GM23248 (cell line): Measurements from ENCODE around the gene CENPL. TPM values are rescaled to one million over a fixed set of nuclear protein-coding genes. Genes with fewer than 3 reads are reported as not detected.
A peak's percentile ranks its signal among the peaks of the same experiment; 100 is the strongest.
"Not testable (repeated sequence)": the region's sequence is repeated elsewhere in the genome, so short reads cannot be mapped to it uniquely, and the experiment has no call there.

Experiments used
- DNase-seq: peaks from one replicate; pipeline ENCODE4 v3.0.0-alpha.2; 2015
- H2AFZ ChIP-seq: fragments of 200-600 bp; sonication (generic); 2 replicates; pipeline ENCODE4 v1.6.1; 2016; ENCODE audit warnings: antibody characterized with exemption
- H3F3A ChIP-seq: fragments of 200-600 bp; sonication (generic); 2 replicates; pipeline ENCODE4 v1.6.1; 2016; ENCODE audit warnings: mild to moderate bottlenecking, antibody characterized with exemption, mixed run types; ENCODE audit not compliant: insufficient read depth
- H3K27ac ChIP-seq: fragments of 200-600 bp; sonication (generic); 2 replicates; pipeline ENCODE4 v1.5.1; 2016; ENCODE audit warnings: mild to moderate bottlenecking
- H3K27me3 ChIP-seq: fragments of 200-600 bp; sonication (generic); replicated peaks from 2 replicates; pipeline ENCODE4 v1.6.1; 2016; ENCODE audit warnings: mild to moderate bottlenecking; ENCODE audit not compliant: insufficient read depth
- H3K36me3 ChIP-seq: fragments of 200-600 bp; sonication (generic); 2 replicates; pipeline ENCODE4 v1.6.1; 2016; ENCODE audit warnings: low read depth, mild to moderate bottlenecking
- H3K4me1 ChIP-seq: fragments of 200-600 bp; sonication (generic); 2 replicates; pipeline ENCODE4 v1.6.1; 2016; ENCODE audit warnings: mild to moderate bottlenecking; ENCODE audit not compliant: insufficient read depth
- H3K4me2 ChIP-seq: fragments of 200-600 bp; sonication (generic); one replicate; pipeline ENCODE4 v1.6.1; 2016; ENCODE audit warnings: mild to moderate bottlenecking; ENCODE audit not compliant: unreplicated experiment
- H3K4me3 ChIP-seq: fragments of 200-600 bp; sonication (generic); 2 replicates; pipeline ENCODE4 v1.5.1; 2016; ENCODE audit warnings: mild to moderate bottlenecking
- H3K79me2 ChIP-seq: fragments of 200-600 bp; sonication (generic); 2 replicates; pipeline ENCODE4 v1.6.1; 2016; ENCODE audit warnings: mild to moderate bottlenecking; ENCODE audit not compliant: insufficient read depth
- H3K9ac ChIP-seq: fragments of 200-600 bp; sonication (generic); 2 replicates; pipeline ENCODE4 v1.6.1; 2016; ENCODE audit warnings: mild to moderate bottlenecking
- H3K9me2 ChIP-seq: fragments of 200-600 bp; sonication (generic); 2 replicates; pipeline ENCODE4 v1.6.1; 2016; ENCODE audit warnings: mixed run types, mild to moderate bottlenecking, moderate library complexity; ENCODE audit not compliant: insufficient read depth
- H3K9me3 ChIP-seq: fragments of 200-600 bp; sonication (generic); one replicate; pipeline ENCODE4 v1.6.1; 2017; ENCODE audit warnings: low read depth
- H4K20me1 ChIP-seq: fragments of 200-600 bp; sonication (generic); 2 replicates; pipeline ENCODE4 v1.6.0; 2016; ENCODE audit not compliant: insufficient read depth
- EZH2 ChIP-seq: fragments of 200-600 bp; sonication (generic); IDR thresholded peaks from 2 replicates; pipeline ENCODE4 v1.6.1; 2018; ENCODE audit warnings: antibody characterized with exemption, mild to moderate bottlenecking; ENCODE audit not compliant: insufficient read depth, poor library complexity, severe bottlenecking
- EZH2phosphoT487 ChIP-seq: fragments of 200-600 bp; sonication (generic); IDR thresholded peaks from 2 replicates; pipeline ENCODE4 v1.6.1; 2018; ENCODE audit warnings: antibody characterized with exemption, moderate library complexity, mild to moderate bottlenecking, low read depth; ENCODE audit not compliant: insufficient read depth
- WGBS, 2 experiments: methylation state at CpG; one replicate each; pipeline ENCODE4 v1.1.6; 2015 to 2017; ENCODE audit warnings: low lambda C conversion rate in 2 of 2, low coverage in 1 of 2; ENCODE audit errors: missing lambda C conversion rate in 2 of 2; 5-methylcytosine and 5-hydroxymethylcytosine counted together
- in situ Hi-C: fragments of 300-500 bp; cut with MboI; formaldehyde crosslinking; loops from 2 replicates; pipeline ENCODE4 v1.15.0; 2020
- polyA plus RNA-seq: library from polyadenylated mRNA; unstranded; fragments of >200 nt; fragmentation: Nextera tagmentation; extraction: Ambion mirVana; gene quantifications from 2 replicates; pipeline ENCODE4 v1.2.1, GENCODE V29; 2016
- total RNA-seq: library from RNA; depleted of rRNA; stranded (reverse); fragments of >200 nt; shearing (Covaris generic); gene quantifications from 2 replicates; pipeline ENCODE4 v1.2.3, GENCODE V29; 2014

CENPL gene
- total and polyA plus RNA-seq, 2 experiments from 2014 or later, result 10.4 to 14.9 TPM

DNA sequence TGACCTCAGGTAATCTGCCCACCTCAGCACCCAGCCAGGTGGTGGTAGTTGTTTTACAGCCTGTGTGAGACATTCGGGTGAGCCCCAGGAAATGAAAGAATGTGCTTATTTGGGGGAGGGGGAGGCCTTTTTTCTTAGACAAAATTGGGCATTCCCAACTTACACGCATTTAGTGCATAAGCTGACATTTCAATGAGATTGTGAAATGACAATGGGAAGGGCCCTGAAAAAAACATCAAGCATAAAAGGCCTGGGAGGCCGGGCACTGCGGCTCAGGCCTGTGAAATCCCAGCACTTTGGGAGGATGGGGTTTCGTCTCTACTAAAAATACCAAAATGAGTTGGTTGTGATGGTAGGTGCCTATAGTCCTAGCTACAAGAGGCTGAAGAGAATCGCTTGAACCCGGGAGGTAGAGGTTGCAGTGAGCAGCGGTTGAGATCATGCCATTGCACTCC, 38.1 kb upstream of the CENPL start:
- Histone ChIP-seq H3K4me2 (no peak overlapping the region), H3K4me1 (peaks cover 16% of the 10 kb centered on the region; the same call in 1 of the 2 replicates), H3K9me3 (no peaks in the 10 kb centered on the region), H4K20me1 (peaks cover 19% of the 10 kb centered on the region), H3K9ac (no peak overlapping the region), H2AFZ (no peak overlapping the region), H3K9me2 (no peaks in the 10 kb centered on the region), H3K27ac (peak overlapping the region; percentile 85; the same call in 1 of the 2 replicates), H3K36me3 (peaks cover 51% of the 10 kb centered on the region), H3F3A (peaks cover 82% of the 10 kb centered on the region), H3K4me3 (no peak overlapping the region), H3K79me2 (peaks cover 29% of the 10 kb centered on the region), H3K27me3 (no peaks in the 10 kb centered on the region)
- TF ChIP-seq EZH2 (no peak), EZH2phosphoT487 (no peak)
- in situ Hi-C loops, result no loop called here
- WGBS, 2 experiments, result 67 to 71% methylated on average over 8 of the region's 8 CpGs
- DNase-seq, result peak; percentile 12

DNA sequence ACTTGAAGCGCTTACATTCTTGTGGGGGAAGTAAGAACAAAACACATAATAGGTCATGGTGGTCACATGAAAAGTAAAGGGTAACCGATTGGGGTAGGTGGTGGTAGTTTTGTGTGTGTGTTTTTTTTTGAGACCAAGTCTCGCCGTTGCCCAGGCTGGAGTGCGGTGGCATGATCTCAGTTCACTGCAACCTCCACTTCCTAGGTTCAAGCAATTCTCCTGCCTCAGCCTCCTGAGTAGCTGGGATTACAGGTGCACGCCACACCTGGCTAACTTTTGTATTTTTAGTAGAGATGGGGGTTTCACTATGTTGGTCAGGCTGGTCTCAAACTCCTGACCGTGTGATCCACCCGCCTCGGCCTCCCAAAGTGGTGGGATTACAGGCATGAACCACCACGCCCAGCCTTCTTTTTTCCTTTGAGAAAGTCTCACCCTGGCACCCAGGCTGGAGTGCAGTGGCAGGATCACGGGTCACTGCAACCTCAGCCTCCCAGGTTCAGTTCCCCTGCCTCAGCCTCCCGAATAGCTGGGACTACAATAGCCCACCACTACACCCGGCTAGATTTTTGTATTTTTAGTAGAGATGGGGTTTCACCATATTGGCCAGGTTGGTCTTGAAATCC, 37.6 kb upstream of the CENPL start:
- H3K9me3 ChIP-seq, in situ Hi-C loops, H3K4me3 ChIP-seq, H3K4me2 ChIP-seq, H3K27ac ChIP-seq, H3K9ac ChIP-seq, H2AFZ ChIP-seq, H3K27me3 ChIP-seq, H3K9me2 ChIP-seq: not testable (repeated sequence)
- Histone ChIP-seq H3K36me3 (peaks cover 53% of the 10 kb centered on the region), H3F3A (peaks cover 82% of the 10 kb centered on the region), H4K20me1 (peaks cover 19% of the 10 kb centered on the region), H3K4me1 (peaks cover 16% of the 10 kb centered on the region; the same call in 1 of the 2 replicates), H3K79me2 (peaks cover 24% of the 10 kb centered on the region)
- WGBS, 2 experiments, result 87 to 88% methylated on average over 13 of the region's 13 CpGs
- peak; percentile 4 for DNase-seq

DNA sequence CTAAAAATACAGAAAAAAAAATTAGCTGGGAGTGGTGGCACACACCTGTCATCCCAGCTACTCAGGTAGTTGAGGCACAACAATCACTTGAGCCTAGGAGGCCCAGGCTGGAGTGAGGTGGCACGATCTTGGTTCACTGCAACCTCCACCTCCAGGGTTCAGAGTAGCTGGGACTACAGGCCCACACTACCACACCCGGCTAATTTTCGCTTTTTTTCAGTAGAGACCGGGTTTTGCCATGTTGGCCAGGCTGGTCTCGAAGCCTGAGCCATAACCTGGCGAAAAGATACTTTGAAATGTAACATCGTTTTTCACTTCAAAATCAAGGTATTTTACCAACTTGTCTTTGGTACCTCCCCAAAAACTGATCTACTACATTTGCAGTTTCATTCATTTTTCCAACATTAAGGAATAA, 37.1 kb upstream of the CENPL start:
- Histone ChIP-seq H3K9me2 (no peaks in the 10 kb centered on the region), H3F3A (peaks cover 77% of the 10 kb centered on the region), H4K20me1 (peaks cover 15% of the 10 kb centered on the region), H3K36me3 (peaks cover 48% of the 10 kb centered on the region), H3K27me3 (no peaks in the 10 kb centered on the region), H3K4me1 (peaks cover 16% of the 10 kb centered on the region; the same call in 1 of the 2 replicates), H3K9ac (no peak overlapping the region), H3K4me3 (no peak overlapping the region), H3K9me3 (no peaks in the 10 kb centered on the region), H3K4me2 (no peak overlapping the region), H2AFZ (no peak overlapping the region), H3K27ac (no peak overlapping the region), H3K79me2 (peaks cover 19% of the 10 kb centered on the region)
- in situ Hi-C loops, result no loop called here
- DNase-seq, result no peak
- 96 to 98% methylated on average over 7 of the region's 7 CpGs for WGBS, 2 experiments
- TF ChIP-seq EZH2 (no peak), EZH2phosphoT487 (no peak)

DNA sequence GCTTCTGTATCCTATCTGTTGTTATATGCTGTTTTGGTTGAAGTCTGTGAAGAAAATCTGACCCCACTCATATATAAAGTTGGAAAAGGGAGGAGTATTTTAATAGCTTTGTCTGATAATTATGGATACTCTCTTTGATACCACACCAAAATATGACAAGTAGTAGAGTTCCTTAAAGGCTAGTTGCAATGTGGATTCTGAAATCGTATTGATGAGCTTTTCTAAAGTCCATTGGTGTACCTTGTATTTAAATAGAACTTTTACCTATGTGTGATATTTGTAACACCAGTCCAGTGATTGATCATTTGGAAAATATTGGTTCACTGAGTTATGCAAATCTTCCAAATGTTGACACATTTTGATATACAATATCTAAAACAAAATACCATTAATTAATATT, 35.4 kb upstream of the CENPL start:
- 96 to 98% methylated on average over 1 of the region's 1 CpG for WGBS, 2 experiments
- H3K4me1 ChIP-seq, result 0 out of 2 replicates have a peak, but pooled peaks cover 3% of the 10 kb centered on the region
- no peak overlapping the region for H3K4me3 ChIP-seq
- in situ Hi-C loops, result no loop called here
- no peaks in the 10 kb centered on the region for H3K9me2 ChIP-seq
- H4K20me1 ChIP-seq, result no peaks in the 10 kb centered on the region; the same call in 1 of the 2 replicates
- H3K4me2 ChIP-seq, result no peak overlapping the region
- H3K9me3 ChIP-seq, result no peaks in the 10 kb centered on the region
- no peaks in the 10 kb centered on the region for H3K27me3 ChIP-seq
- peaks cover 2% of the 10 kb centered on the region; the same call in 1 of the 2 replicates for H3K79me2 ChIP-seq
- peak overlapping the region; percentile 11; the same call in 1 of the 2 replicates for H3K27ac ChIP-seq
- H3F3A ChIP-seq, result peaks cover 68% of the 10 kb centered on the region
- TF ChIP-seq EZH2phosphoT487, result no peak
- TF ChIP-seq EZH2, result no peak
- no peak overlapping the region for H2AFZ ChIP-seq
- no peak for DNase-seq
- H3K9ac ChIP-seq, result no peak overlapping the region
- H3K36me3 ChIP-seq, result peaks cover 31% of the 10 kb centered on the region

DNA sequence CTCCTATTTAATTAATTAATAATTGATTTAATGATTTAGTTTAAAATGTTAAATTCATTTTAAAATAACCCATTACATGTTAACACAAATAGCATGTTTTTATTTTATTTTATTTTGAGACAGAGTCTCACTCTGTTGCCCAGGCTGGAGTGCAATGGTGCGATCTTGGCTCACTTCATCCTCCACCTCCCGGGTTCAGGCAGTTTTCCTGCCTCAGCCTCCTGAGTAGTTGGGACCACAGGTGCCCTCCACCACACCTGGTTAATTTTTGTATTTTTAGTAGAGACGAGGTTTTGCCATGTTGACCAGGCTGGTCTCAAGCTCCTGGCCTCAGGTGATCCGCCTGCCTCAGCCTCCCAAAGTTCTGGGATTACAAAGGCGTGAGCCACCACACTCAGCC, 34.9 kb upstream of the CENPL start:
- H3K4me3 ChIP-seq, H3K4me1 ChIP-seq, H3K9me3 ChIP-seq, H3K27me3 ChIP-seq, in situ Hi-C loops, H3K9ac ChIP-seq, H3K4me2 ChIP-seq, H3K9me2 ChIP-seq, H2AFZ ChIP-seq, H3K79me2 ChIP-seq, H3K27ac ChIP-seq, H4K20me1 ChIP-seq, DNase-seq: not testable (repeated sequence)
- Histone ChIP-seq H3F3A (peaks cover 66% of the 10 kb centered on the region), H3K36me3 (peaks cover 26% of the 10 kb centered on the region)
- WGBS, 2 experiments, result 86 to 91% methylated on average over 5 of the region's 5 CpGs
